Putamen (tissue), 1 donor: Measurements from ENCODE around the gene SOST.

Experiments used
- DNase-seq: peaks from one replicate; pipeline ENCODE4 v3.0.0-alpha.2; 2016; ENCODE audit warnings: low spot score

The SOST gene

GRCh38 chr17:43774304-43775250, 16.0 kb upstream of the SOST start:
- no peak for DNase-seq

DNA sequence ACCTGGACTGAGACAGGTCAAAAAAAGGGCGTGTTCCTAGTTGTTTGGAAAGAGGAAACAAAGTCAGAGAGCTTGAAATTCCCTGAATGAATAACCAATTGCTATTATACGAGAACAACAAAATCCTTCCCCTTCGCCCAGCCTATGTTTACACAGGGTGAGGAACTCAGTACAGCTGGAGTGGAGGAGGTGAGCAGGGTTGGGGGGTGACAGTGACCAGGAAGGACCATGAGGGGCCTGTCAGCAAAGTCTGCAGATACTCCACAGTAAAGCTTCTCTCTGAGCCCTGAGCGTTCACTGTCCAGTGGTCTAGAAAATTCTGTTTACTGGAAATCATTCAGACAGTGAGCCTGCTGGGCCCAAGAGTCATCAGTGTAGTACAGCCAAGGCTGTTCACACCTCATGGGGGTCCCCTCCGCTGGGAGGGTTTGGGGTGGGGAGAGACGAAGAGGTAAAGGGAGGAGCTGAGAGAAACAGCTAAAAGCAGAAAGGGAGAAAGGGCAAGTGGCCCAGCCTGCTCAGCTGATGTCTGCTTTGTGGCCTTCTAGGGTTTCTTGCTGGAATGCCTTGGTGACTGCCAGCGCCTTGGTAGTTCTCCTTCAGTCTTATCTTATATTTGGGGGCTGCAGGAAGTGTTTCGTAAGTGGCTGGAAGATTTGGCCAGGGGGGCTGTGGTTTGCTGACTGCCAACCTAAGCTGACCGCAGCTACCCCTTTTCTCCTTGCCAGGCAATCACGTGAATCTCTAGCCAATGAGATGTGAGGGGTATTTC, 14.5 kb upstream of the SOST start:
- no peak for DNase-seq

- DNase-seq = no peak
These were observed 12.9 kb upstream of the SOST start for GRCh38 chr17:43771463-43771862.

GRCh38 chr17:43770957-43771356, 12.4 kb upstream of the SOST start:
- DNase-seq = no peak

GRCh38 chr17:43769859-43770258, 11.3 kb upstream of the SOST start:
- no peak for DNase-seq

DNA sequence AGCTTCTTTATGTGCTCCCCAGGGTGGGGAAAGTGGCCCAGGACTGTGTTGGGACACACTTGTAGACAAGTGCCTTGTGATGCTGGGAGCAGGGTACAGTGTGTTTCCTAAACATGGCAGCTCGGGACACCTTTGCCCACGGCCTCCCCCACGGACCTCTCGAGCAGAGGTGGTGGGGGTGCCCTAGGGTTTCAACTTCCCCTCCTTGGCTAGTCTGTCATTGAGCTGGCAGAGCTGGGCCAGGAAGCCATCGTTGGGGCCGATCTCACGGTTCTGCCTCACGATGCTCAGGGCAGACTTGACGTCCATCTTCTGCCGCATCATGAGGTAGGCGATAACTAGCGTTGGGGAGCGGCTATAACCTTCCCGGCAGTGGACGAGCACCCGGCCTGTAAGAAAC, 10.8 kb upstream of the SOST start:
- no peak for DNase-seq

DNA sequence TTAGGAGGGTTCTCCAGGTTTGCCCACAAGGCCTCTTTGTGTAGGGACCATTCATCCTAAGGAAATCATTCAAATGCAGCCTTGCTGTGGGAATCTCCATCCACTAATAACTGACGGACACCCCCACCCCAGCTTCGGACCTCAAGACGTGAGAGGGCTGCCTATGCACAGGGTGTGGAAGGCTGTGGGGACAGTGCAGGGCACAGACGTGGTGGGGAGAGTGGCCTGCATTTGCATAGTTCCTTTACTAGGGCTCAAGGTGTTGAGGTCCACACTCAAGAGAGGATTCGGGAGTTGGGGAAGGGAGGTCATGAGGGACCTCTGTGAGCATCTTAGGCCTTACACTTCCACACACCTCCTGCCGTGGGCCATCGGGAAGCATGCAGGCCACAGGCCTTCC, 10.4 kb upstream of the SOST start:
- no peak for DNase-seq

GRCh38 chr17:43768382-43768781, 9.8 kb upstream of the SOST start:
- no peak for DNase-seq

DNA sequence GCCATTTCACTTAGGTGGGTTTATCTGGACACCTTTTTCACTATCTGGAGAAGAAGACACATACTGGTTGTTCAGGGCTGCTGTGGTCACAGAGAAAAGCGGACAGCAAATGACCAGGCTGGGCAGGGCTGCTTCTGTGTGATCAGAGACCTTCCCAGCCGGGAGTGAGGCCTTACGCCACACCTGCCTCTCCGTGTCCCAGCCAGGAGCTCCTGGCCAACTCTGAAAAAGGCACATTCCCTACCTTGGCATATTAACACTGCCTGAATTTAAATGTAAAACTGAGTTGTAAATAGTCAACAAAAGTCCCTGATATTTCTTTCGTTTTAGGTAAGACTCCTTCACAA, 9.1 kb upstream of the SOST start:
- DNase-seq = no peak

- DNase-seq = no peak
These were observed 8.6 kb upstream of the SOST start for GRCh38 chr17:43767053-43767712.

- DNase-seq = peak; percentile 46
These were observed 7.9 kb upstream of the SOST start for GRCh38 chr17:43766413-43767052.

DNA sequence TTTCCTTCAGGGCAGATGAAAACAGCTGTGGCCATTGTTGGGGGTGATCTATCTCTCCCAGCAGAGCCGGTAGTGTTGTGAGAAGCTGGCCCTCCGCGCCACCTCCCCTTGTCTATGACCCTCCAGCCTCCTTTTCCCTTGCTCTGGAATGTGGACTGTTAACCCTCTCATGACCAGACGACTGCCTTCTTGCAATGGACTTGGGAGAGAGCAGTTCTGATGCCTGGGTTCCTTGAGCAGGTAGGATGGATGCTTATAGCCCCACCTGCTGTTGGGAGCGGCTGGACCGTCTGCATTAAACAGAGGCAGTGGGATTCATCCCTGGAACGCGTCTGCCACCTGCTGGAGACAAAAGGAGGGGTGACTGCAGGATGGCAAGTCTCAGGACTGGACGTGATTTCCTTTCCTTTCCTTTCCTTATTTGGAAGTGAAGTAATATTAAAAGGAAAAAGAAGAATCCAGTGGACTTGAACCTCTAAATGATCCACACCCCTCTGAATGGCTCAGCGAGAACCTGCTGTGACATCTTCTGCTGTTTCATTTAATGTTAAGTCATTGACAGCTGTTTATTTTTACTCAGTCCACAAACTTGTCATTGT, 1.8 kb upstream of the SOST start:
- peak; percentile 87 for DNase-seq

- no peak for DNase-seq
These were observed 1.2 kb upstream of the SOST start for GRCh38 chr17:43759836-43760235.

DNA sequence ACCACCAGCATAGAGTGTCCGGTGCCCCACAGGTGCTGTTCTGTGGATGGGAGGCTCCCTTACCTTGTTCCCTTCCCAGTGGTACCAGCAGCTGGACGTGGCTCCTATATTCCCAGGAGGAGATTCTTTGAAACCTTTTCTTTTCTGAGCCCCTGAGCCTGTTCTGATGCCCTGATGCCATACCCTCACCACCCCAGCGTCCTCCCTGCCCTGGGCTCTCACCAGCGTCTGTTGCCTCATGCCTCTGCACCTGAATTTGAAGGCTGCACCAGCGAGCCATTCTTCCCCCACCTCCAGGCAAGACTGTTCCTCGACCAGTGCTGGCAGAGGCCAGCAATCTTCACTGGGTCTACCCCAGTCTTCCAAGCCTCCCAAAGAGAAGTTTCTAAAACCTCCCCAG, 505 bp downstream of the SOST start:
- DNase-seq = no peak

- no peak for DNase-seq
These were observed 1.4 kb downstream of the SOST start for GRCh38 chr17:43757171-43757660.

DNA sequence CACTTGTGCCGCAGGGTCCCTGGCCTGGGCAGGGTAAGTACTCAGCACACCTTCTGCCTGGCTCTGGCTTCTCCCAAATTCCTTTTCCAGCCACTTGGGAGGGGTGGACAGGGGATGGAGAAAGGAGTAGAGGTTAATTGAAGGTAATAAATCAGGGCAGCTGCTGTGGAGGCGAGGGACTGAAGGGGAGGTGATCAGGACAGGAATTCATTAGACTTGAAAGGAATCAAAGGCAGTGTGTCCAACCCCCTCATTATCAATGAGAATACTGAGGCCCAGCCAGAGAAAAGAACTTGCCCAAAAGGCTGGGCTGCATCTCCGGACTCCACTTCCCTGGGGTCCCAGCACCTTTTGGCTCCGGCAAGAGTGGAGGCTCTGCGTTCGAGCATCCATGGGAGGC, 2.4 kb downstream of the SOST start:
- no peak for DNase-seq

DNA sequence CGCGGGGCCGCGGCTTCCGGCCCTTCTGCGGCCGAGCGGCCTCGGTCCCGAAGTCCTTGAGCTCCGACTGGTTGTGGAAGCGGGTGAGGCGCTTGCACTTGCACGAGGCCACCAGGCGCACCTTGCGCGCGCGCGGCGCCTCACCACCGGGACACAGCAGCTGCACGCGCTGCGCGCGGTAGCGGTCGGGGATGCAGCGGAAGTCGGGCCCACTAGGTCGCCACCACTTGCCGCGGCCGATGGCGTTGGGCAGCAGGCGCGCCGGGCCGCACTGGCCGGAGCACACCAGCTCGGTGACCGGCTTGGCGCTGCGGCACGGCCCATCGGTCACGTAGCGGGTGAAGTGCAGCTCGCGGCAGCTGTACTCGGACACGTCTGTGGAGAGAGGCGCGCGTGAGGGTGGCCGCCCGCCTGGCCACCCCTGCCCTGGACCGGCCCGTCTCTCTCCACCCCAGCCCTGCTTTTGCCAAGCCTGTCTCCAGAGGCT, 3.2 kb downstream of the SOST start:
- no peak for DNase-seq

GRCh38 chr17:43754947-43755346, 3.6 kb downstream of the SOST start:
- DNase-seq = no peak

DNA sequence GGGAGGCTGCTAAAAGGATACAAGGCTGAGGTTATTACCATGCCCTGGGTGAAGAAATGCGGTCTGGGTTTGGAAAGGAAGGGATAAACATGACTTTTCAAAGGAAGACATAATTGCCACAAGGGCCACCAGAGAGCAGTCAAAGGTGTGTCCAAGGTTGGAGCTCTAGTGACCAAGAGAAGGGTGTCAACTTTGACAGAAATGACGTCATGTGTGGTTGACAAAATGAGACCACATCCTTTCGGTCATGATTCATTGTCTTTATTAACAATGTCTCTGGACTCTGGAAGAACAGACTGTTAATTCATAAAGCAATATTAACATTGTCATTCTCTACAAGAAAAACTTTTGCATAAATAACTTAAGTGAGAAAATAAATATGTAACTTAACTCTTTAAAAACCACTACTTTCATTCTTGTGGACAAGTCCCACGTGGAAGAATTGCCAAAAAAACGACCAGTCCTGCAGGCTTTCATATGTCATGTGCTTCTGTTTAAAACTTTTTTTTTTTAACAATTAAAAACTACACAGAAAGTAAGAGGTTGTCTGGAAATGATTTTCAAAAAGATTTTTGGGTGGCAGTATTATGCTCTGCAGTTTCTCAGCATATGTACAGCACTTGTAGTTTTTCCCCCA, 5.0 kb downstream of the SOST start:
- DNase-seq = no peak

DNA sequence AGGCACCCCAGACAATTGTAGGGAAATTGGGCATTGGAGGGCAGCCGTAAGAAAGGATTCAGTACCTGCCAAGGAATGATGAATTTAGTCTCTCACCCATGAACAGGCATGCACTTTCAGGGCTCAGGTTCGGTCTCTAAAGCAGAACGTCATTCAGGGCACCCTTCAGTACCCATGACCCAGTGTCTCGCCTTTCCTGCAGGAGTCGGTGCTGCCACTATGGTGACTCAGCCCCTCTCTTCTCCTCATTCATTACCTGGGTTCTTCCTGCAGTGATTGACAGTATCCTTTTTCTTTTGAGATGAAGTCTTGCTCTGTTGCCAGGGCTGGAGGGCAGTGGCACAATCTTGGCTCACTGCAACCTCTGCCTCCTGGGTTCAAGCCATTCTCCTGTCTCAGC, 8.4 kb downstream of the SOST start:
- DNase-seq = no peak

- no peak for DNase-seq
These were observed 13.1 kb downstream of the SOST start for GRCh38 chr17:43745541-43745940.
